Endometrium (tissue), 2 donors: ENCODE results near the gene NR2F1-AS1.

Source experiments
- FAIRE-seq: peaks from 2 replicates; lab custom pipeline; 2012; peaks lifted over from hg19 to GRCh38; lab: Jason Lieb, UNC
- donor health status: control.
- donor health status: control.

The NR2F1-AS1 gene

GRCh38 chr5:93580927-93581445, at the start of gene NR2F1-AS1:
NR2F1-AS1 (minus strand) TSS chr5:93581219.
- FAIRE-seq: no peak

DNA sequence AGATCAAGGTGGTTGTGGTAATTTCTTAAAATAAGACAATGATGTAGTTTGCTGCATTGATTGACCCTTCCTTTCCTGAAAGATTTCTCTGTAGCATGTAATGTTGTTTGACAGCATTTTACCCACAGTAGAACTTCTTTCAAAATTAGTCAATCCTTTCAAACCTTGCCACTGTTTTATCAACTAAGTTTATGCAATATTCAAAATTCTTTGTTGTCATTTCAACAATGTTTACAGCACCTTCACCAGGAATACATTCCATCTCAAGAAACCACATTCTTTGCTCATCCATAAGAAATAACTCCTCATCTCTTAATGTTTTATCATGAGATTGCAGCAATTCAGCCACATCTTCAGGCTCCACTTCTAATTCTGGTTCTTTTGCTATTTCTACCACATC, 45.8 kb upstream of the NR2F1-AS1 start:
- FAIRE-seq: no peak

GRCh38 chr5:93623153-93623552, 42.1 kb upstream of the NR2F1-AS1 start:
- FAIRE-seq: no peak

DNA sequence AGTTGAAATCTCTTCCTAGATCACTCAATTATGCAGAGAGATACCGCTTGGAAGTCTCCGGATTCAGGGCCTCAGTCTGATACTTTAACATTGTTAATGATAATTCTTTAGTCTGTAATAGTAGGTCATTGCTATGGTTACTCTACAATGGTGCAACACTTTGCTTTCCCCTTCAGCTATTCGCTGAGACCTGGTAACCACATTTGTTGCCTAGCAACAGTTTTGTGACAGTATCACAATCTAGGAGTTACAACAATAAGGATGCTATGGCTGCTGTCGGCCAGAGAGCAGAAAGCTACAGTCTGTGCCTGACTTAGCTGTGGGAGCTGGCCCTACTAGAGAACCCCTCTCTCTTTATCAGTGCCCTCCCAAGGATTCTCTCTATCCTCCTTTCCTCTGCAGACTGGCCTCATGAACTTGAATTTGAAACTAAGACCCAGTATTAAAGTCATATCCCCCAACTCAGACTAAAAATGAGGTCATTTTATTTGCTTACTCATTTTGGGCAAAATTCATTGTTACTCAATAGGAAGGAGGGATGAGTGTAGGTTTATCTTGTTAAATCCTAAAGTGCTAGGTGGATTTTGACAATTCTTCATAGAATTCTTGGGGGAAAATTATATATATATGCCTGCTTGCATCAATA, 41.3 kb upstream of the NR2F1-AS1 start:
- FAIRE-seq: no peak

GRCh38 chr5:93621327-93621798, 40.3 kb upstream of the NR2F1-AS1 start:
- FAIRE-seq: no peak

DNA sequence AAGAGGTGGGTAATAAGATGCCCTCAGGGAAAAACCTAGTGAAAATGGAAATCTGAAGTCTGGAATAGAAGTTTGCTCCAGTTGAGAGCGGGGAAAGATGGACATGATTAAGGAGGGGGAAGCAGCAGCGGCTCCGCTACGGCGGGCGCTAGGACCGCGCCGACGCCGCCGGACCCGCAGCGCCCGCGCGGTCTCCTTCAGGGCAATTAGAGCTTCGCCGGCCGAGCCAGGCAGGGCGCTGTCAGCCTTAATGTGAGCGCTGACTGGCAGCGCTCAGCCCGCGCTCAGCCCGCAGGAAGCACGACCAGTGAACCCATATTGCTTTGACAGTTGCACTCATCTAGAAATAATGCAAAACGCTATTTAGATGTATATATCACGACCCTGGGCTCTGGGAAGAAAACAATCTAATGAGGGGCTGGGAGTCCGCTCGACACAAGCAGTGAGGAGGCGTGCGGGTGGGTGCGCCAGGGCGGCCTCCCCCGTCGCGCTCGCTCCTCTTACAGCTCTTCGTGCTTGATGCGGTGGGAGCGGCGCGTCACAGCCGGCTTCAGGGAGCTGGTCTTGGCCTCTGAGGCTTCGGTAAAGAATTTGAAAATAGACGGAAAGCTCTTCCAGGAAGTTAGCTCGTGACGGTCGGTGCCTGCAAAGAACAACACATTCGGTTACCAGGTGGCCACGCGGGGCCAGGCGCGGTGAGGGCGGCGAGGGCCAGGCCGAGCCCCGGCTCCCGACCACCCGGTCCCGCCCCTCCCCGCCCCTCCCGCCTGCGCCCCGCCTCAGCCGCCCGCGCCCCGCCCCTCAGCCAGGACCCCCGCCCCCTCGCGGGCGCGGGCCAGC, 39.7 kb upstream of the NR2F1-AS1 start:
- FAIRE-seq: no peak

GRCh38 chr5:93616538-93617174, 35.6 kb upstream of the NR2F1-AS1 start:
- FAIRE-seq: no peak

- no peak for FAIRE-seq
Measured at GRCh38 chr5:93612855-93613243, 31.8 kb upstream of the NR2F1-AS1 start.

DNA sequence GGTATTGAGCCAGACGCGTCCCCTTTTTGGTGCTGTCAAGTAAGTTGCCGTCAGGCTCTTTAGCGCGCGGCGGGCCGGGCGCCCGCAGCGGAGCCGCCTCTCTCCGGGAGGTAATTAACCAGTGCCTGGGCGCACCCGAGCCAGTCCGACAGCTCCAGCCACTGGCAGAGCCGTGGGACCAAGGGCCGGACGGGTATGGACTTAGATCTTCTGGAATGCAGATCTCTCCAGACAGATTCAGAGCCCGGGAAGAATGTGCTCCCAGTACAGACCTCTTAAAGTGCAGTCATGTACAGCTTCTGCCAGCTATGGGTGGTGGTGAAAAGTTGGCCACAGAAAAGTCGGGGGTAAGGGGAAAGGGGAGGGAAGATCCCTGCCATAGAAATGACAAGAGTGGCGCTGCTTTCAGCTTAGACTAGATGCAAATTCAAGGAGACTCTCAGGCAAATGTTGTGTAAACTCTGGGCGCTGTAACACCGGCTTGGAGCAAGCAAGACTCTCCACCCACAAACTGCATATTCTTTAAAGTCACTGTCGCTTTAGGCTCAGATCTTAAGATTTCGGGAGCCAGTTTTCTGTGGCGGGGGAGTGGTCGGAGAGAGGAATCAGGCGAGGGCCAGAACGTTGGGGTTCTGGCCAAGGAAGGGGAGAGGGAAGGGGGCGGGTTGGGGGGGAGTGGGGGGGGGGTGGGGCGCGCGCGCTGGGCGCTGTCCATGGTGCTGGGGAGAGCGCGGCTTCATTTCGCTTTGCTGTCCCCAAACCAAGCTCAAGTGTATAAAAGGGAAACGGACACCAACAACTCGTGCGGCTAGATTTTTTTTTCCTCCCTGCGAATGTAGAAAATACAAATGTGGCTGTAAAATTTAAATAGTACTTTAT, 31.2 kb upstream of the NR2F1-AS1 start:
- FAIRE-seq: no peak

DNA sequence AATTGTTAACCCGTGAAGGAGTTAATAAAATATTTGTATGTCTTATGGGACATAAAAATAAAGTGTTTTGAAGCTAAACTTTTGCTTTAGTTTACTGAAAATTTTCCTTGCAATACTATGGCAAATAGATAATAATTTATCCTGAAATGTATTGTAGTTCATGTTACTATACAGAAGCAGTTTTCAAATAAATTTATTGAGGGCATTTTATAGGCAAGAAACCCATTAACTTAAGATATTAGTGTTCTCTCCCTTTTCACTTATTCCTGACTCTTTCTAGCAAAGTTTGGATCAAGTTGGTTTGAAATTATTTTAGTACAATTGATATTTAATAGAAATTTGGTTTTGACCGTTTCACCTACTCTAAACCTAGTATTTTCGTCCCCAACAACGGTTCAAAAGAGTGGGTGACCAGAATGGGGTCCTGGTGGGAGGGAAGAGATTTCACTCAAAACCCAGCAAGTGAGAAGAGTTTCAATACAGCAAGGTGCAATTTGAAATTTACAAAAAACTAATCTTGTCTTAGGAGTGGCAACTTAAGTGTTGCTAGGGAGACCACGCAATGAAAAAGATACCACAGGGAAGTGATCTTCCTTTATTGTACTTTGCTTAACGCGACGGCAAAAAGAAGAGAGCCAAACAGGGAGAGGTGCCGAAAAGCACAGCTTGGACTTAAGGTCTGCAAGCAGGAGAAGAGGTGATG, 30.4 kb upstream of the NR2F1-AS1 start:
- no peak for FAIRE-seq

- FAIRE-seq: no peak
Measured at GRCh38 chr5:93610581-93611272, 29.7 kb upstream of the NR2F1-AS1 start.

DNA sequence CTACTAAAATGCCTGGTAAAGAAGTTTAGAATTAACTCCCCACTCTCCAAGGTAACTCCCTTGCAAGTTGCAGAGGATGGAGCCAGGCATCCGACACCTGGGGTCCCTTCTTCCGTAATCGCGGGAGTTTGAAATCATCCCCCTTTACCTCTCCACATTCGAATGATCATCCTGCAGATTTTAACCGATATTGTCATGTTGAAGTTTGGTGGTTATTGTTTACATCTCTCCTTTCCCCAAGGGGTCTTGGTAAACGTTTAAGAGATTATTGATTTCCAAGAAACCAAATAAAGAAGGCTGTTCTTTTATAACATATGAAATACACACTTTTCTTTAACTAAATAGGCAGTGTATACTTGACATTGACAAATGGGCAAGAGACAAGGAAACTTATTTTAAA, 28.7 kb upstream of the NR2F1-AS1 start:
- FAIRE-seq: no peak

DNA sequence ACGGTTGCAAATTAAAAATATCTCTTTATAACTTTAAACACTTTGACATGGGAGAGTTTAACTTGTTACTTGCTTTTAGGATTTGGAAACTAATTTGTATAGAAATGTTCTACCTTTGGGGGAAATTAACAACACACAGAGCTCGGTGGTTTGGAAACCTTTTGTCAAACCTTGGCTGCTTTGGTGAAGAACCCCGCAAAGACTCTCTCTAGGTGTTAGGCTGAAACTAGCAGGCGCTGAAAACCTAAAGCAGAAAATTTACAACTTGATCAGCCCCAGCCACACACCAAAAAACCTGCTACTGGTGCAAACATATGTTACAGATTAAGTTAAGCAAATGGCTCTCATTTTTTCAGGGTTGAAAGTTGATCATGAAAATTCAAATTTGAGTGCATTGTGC, 27.8 kb upstream of the NR2F1-AS1 start:
- FAIRE-seq: no peak

DNA sequence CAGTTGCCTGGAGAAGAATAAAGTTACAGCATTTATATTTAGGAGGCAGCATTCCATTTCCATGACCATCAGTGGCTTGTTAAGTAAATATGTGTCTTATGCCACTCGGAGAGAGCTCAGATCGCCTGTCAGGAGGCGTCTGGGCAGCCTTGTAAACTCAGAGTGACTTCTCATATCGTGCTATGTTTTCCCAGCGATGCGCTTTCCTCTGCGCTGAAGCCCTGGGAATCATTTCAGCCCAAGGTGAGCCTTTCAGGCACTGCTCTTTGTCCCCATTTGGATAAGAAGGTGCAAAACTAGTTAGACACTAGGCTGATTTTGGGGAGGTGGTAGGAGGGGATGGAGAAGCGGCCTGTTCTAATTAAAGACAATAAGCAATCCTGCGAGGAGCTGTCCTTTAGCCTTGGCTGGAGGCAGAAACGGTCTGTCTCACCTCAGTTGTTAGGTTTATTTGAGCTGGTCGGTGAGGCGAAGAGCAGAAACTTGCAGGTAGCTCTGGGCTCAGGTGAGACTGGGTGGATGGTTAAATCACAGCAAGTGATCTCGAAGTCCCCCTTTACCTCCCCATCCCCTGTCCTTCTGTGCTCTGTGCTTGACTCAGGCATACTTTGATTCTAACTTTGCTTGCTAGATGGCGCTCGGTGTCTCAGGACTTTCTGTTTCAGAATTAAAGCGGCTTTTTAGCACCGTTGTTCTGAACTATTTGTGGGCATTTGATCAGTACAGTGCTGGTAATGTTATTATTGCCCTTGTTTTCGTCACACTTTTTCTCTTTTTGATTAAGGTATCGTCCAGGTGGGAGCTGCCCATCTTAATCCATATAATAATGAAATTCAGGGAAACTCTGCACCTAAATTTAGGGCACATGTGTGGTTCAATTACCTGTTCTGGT, 26.6 kb upstream of the NR2F1-AS1 start:
- peak; percentile 67 for FAIRE-seq

DNA sequence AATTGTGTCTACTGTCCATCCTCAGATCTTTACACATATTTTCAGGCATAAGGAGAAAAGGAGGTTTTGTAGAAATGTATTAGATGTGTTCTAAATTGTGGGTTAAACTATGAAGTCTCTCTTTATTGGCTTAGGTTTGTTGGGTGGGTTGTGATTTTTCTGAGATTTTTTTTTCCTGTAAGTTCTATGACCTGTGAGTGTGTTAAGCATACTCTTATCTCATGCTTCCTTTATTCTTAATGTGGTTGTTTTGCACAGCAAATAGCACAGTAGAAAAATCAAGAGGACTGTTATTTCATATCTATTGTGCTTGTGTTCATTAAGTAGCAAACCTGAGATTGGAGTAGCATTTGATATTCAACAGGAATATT, 25.3 kb upstream of the NR2F1-AS1 start:
- no peak for FAIRE-seq

GRCh38 chr5:93604644-93605515, 23.9 kb upstream of the NR2F1-AS1 start:
- no peak for FAIRE-seq

- FAIRE-seq: no peak
Measured at GRCh38 chr5:93603793-93604643, 23.0 kb upstream of the NR2F1-AS1 start.
